GM19239 (cell line): ENCODE results near the gene DCANP1.

Experiments
- DNase-seq: peaks from one replicate; pipeline ENCODE4 v3.0.0; 2011; ENCODE audit warnings: low spot score; ENCODE audit not compliant: insufficient read length
- FAIRE-seq: peaks from 2 replicates; lab custom pipeline; 2011; peaks lifted over from hg19 to GRCh38; lab: Jason Lieb, UNC

DCANP1 gene

DNA sequence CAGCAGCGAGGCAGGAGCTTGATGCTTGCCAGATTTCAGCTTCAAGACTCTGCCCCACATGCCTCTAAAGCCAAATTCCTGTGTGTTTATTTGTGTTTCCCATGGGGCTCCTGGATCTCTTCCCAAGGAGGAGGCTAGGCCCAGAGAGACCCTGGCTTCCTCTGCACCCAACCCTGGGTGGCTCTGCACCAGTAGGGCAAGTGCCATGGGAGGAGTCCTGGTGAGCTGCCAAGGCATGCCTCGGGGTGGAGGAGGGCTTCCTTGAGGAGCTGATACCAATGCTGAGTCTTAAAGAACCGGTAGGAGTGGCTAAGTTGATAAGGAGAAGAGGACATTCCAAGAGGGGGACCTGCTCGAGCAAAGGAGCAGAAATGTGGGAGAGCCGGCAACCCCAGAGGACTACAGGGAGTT, 11.8 kb upstream of the DCANP1 start:
- FAIRE-seq (no peak), DNase-seq (no peak)

DNA sequence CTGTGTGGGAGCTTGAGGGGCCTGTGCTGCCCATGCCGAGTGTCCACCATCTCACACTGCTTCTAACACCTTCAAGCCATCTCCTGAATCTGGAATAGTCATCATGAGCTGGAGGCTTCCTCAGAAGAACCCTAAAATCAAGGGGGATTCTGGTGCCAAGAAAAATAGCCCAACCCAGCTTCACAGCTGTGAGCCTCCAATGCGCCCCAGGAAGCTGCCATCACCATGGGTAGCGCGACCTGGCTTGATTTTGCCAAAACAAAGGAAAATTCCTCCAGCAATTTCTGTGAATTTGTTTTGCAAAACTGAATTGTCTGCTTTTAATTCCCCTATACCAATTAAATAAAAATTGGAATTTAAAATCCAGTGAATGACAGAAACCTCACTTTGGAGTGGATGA, 11.2 kb upstream of the DCANP1 start:
- no peak for FAIRE-seq
- no peak for DNase-seq

DNA sequence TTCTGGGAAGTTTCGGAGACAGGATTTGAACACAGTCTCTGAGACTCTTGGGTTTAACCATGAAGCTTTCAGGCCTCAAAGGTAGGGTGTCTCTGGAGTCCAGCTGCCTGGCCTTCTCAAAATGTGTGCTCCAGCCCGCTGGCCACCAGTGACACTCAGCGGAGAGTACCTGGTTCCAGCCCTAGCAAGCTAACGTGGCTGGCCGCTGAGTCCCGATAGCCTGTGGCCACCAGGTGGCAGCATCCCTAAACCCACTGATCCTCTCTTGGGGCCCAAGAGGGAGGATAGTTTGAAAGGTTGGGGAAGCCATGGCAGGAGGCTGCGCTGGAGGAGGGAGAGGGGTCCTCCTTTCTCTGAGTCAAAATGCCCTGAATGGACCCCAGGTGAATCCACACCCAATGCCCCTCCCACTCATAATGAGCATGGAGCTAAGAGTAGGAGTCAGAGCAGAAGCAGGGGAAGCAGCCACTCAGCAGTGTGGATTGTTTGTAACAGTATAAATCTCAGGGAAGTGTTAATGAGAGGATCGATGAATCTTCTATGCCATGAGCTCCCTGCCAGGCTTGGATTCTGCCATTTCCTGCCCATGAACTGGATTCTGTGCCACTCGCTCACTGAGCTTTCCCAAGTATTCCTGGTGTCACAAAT, 10.4 kb upstream of the DCANP1 start:
- DNase-seq (peak; percentile 67), FAIRE-seq (peak; percentile 74)

DNA sequence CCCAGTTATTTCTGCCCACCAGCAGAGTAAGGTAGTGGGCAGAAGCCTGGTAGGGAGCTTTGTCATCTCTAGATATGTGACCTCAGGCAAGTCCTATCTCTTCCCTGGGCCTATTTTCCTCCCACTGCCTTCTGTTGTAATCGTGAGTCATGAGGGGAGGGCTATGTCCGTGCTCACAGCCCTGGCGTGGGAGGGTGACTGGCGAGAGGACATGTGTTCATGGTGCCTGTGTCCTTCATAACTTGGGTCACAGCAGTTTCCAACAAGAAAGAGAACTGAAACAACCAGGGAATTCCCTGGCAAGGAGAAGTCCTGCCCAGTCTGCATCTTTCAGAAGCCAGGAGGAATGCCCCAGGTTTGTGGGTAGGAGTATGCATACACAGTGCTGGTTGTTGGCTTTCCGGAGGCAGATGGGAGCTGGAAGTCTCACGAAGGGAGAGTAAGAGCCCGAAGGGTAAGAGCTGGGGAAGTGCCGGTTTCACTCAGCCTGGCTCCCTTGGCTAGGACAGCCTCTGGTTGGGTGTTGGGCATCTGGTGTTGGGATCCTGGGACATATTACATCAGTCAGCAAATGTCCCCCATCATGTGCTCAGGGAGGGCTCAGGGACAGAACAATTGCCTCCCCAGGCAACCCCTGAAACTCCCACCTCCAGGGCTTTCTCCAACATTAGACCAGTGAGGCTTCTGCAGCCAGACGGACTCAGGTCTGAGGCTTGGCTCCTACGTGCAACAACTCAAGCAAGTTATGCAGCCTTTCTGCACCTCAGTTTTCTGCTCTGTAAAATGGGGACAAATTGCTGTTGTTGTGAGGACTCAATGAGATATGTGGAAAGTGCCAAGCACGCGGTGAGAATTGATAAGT, 9.3 kb upstream of the DCANP1 start:
- FAIRE-seq (peak; percentile 39), DNase-seq (no peak)

DNA sequence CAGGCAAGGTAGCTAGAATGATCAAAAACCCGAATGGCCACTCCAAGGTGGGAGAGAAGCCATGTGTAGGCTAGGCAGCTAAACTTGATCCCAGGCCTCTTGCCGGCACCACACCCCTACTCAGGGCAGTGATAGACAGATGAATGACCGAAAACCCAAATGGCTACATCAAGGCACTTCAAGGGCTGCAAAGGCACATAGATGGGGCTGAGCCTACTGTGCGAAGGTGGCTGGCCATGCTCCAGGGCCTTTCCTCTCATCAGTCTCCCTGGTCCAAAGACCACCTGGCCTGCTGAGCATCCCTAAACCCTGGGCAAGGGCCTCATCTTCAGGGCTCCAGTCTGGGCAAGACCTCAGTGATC, 8.7 kb upstream of the DCANP1 start:
- DNase-seq: no peak
- FAIRE-seq: no peak

DNA sequence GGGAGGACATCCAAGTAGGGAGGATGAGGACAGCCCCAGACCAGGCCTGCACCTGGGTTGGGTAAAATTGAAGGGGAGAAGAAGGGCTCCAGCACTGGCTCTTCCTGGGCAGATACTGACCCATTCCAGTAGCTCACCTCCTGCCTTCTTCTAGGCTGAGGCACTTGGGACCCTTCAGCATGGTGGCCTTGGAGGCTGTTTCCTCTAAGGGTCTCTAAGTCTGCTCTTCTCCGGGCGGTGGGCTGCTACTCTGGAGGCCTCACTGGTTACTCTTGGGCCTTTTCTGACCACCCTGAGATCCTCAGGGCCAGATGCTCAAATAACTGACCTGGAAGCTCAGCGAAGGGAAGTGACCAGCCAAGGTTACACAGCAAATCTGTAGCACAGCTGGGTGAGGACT, 7.8 kb upstream of the DCANP1 start:
- DNase-seq (no peak), FAIRE-seq (no peak)

DNA sequence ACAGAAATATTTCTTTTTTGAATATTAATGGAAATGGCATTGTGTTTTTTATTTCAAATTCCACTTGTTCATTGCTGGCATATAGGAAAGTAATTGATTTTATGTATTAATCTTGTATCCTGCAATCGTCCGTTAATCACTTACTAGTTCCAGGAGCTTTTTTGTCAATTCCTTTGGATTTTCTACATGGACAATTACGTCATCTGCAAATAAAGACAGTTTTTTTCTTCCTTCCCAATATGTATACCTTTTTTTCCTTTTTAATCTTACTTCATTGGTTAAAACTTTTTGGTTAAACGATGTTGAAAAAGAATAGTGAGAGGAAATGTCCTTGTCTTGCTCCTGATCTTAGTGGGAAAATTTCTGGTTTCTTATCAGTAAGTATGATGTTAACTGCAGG, 6.5 kb upstream of the DCANP1 start:
- FAIRE-seq: no peak
- no peak for DNase-seq

DNA sequence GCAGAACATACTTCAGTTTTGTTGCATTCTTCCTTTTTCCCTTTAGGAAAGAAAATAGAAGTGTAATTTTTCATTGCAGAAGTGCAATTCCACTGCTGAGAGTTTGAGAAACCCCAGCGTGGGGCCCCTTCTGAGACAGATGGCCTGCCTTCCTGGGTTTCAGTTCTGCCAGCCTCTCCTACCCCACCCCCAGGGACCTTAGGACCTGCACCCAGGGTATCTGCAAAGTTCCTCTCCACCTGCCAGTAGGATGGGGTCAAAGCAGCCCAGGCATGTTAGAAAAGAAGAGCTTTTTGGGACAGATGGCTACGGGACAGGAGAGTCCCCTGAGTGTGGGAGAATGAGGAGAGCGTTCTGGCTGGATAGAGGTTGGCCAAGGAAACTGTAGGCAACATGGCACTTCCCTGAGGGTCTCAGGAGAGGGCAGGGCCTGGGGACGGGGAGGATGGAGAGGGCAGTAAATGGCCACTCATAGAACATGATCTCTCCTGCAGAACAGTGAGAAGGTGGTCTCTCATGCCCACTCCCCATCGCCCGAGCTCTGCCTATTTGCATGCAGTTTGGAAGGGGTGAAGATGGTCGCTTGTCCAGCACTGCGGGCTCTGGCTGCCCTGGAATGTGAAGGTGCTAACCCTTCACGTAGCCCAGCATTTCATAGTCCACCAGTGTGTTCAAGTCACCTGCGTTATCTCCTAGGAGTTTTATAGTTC, 5.3 kb upstream of the DCANP1 start, which contains the start of gene TIFAB:
TIFAB (minus strand) TSS at position 31 of the 710 bp plus-strand sequence. CDS start 2,412 bp downstream, outside the sequence.
- FAIRE-seq (no peak), DNase-seq (no peak)

DNA sequence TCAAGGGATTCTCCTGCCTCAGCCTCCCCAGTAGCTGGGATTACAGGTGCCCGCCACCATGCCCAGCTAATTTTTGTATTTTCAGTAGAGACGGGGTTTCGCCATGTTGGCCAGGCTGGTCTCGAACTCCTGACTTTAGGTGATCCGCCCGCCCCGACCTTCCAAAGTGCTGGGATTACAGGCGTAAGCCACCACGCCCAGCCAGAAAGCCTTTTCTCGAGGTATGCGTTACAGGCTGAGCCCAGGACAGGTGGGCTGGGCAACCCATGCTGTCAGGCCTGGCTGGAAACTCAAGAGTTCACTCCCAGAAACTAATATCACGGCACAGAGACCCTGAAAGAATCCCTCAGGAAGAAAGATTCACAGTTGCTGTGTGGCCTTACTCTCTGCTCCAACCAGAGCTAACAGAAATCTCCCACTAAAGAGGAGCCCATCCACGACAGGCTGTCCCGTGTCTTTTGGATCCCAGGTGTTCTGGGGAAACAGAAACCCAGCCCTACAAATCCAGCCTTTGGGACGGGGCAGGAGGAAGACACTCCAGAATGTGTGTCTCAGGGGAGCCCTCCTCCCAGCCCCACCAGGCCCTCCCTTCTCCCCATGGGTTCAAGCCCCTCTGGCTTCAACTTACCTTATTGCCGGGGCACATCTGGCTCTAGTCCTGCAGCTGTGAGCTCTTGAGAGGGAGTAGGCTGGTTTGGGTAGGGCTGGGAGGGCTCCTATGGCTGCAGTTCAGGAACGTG, 4.6 kb upstream of the DCANP1 start:
- DNase-seq (no peak), FAIRE-seq (no peak)

DNA sequence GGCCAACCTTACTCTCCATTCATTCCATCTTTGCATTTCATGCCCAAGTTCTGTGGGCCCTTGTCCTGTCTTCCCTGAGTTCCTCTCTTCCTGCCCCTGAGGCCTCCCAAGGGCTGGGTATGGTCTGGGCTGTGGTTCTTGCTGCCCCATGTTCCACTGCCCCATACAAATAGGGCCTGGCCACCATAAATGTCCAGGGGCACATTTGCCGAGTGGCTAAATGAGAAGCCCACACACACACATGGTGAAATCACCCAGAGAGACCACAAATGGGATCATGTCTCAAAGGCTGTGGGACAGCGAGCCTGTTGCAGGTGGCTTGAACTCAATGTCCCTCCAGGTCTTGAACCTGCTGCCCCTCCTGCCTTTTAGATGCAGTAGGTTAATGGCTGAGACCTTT, 3.8 kb upstream of the DCANP1 start:
- DNase-seq (no peak), FAIRE-seq (no peak)

DNA sequence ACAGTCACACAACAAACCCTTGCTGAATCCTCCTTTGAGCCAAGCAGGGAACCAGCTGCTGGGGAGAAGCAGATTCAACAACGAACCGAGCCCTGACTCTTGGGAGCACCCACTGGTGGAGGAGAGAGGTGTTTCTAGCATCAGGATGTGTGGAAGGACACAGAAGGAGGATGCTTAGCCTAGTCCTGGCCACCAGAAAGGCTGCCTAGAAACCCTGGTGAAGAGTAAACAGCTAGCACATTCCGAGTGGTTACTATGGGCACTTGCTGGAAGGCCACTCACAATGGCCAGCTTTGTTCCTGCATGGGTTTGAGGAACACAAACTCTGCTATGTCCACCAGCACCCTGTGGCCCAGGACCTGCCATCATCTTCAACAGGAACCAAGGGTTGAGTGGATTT, 3.2 kb upstream of the DCANP1 start:
- DNase-seq (no peak), FAIRE-seq (no peak)

DNA sequence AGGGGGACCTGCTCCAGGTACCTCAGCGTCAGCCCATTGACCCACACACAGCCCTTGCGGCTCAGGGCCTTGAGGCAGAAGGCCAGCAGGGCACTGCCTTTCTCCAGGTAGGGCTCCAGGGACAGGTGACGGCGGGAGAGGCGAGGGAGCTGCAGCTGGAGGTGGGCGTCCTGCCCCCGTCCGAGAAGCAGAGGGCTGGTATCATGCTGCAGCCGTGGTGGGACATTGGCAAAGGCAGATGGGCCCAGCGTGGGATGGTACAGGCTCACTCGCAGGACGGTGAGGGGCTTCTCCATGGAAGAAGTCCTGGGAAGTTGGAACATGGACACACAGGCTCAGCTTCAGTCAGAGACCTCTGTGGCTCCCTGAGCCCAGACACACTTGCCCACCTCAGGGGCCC, 2.5 kb upstream of the DCANP1 start:
- FAIRE-seq: no peak
- no peak for DNase-seq

DNA sequence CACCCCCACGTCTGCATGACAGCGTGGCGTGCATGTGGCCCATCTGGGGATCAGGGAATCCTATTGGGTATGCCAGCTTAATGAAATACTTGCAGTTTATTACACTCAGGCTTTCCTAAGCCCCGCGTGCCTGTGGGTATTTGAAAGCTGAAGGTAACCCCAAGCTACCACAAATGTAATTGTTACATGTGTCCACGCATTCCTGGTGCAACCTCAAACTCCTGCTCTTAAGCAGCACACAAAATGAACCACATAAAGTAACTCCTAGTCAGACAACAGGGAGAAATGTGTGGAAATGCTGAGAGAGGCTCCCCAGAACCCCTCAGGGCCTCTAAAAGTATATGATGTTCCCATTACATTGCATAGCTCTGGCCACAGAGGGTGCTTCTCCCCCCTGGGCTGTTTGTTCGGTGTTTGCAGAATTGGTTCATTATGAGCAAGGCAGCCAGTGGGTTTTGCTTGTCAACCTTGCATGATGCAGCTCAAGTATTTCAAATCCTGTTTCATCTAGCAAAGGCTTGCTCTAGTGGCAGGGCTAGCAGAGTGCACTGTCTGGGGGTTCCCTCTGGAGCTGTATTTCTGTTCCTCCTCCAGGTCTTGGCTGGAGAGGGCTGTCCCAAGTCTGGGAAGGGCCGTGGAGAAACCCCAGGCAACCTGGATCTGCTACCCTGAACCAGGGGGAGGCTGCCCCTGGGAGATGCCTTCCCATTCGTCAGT, 1.8 kb upstream of the DCANP1 start:
- DNase-seq (no peak), FAIRE-seq (no peak)

DNA sequence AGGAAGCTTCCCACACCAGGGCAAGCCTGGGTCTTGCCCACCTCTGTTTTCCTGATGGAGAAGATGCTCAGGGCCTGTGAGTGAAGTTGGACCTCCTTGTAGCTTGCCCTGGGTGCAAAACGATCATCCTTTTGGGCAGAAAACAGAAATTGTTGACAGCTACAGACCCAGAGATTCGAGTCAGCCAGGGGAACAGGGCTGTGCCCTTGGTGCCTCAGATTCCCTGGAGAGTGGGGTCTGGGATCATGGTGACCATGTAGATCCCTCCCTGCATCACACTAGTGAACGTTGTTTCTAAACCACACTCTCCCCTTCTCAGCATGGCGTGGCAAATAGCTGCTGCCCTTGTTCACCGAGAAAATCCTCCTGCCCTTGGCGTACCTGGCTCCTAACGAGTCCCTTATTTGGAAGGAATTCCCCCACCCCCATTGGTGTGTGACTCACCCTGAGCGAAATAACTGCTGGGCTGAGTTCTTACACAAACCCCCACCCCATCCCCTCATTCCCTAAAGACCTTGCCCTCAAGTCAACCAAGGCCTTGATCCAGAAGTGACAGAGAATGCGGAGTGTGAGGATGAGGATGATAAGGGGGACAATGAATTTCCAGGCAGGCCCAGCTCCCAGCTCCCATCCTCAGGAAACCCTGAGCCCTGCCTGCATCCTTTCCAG, 1.1 kb upstream of the DCANP1 start:
- no peak for FAIRE-seq
- no peak for DNase-seq

DNA sequence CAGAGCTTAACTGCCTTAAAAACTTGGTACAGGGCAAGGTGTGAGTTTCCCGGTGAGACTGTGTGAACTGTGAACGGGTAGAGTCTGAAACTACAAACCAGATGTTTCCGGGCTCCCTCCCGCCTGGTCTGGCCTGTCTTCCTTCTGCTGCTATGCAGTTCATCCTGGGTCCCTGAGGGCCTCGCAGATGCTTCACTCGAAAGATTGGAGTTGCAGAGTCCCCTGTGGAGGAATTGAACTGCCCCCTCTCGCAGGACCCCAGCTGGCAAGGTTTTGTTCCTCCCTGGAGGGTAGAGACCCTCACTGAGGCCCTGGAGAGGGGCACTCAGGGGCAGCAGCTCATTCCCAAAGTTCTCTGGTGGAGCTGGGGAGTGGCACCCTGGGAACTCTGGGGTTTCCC, 533 bp downstream of the DCANP1 start:
- no peak for DNase-seq
- no peak for FAIRE-seq

DNA sequence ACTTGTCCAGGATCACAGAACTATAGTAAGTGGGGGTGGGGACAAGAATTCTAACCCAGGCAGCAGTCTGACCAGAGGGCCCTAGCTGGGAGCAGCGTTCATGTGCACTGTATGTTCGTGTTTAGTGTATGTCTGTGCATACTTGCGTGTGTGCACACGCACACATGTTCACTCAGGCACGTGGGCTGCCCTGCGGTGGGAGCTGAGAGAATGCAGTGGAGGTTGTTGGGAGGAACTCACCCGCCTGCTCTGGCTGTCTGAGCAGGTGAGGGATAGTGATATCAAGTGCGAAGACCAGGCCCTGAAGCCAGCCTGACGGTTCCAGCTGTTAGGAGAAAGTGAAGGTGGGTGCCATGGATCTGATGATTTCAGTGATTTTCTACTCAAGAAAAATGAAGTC, 942 bp downstream of the DCANP1 start:
- DNase-seq: no peak

DNA sequence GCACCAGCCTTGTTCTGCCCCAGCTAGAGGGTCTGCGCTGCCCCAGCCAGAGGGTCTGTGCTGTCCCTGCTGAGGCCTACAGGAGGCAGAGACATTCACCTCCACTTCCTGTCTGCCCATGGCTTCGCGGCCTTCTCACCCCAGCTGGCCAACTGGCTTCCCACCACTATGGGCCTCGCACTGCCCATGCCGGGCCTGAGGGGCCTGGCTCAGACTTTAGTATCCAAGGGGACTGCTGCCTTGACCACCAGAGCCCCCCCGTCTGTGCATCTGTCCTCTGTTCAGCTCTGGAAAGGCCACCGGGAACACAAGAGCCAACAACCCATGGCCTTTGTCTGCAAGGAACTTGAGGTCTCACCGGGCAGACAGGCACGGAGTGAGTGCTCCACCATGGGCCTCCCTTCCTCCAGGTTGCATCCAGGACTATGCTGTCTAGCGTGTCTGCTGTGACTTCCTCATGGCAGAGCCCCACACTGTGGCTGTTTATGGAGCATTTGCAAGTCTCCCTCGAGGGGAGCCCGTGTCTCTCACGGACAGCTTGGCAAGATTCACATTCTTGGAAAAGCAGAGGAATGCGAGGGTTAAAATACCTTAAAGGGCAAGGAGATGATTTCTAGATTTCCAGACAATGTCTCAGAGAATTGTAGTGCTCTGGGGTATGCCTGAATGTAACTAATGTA, 1.7 kb downstream of the DCANP1 start:
- no peak for DNase-seq
- FAIRE-seq: no peak

More for the DNA sequence above, 942 bp downstream of the DCANP1 start:
- FAIRE-seq: no peak

DNA sequence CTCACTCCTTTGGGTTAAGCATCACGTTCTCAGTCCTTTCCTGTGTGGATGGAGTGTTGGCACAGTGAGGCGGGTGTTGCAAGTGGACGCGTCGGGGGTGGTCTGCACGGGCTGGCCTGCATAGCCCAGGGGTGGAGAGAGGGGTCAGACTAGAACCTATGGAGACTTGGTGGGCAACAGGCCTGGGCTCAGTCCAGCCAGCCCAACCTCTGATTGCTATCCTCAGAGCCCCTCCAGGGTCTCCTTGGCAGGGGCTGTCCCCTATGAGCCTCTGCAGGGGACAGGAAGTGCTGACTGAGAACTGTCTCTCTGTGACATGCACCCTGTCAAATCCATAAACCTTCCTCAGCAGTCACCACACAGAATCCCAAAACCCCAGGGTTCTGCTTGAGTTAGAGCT, 2.3 kb downstream of the DCANP1 start:
- no peak for DNase-seq

DNA sequence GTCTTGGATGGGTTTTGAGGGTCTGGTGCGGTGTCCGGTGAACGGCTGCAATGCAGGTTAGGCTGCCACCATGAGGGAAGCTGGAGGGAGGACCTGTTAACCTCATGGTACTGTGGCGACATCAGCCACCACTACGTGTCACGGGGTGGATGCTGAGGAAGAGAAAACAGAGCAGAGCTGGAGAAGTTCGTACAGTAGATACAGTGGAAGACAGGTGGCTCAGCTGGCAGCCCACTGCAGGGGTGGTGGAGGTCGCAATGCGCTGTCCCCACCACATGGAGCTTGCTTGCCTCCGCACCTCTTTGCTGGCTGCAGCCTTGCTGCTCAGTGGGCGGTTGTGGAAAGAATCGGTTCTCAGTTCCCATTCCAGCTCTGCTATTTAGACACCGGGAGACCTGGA, 2.8 kb downstream of the DCANP1 start:
- DNase-seq (no peak), FAIRE-seq (no peak)

More for the DNA sequence above, 2.3 kb downstream of the DCANP1 start:
- FAIRE-seq: no peak
